ENCODE data around the gene PLD3.

PLD3 gene

DNA sequence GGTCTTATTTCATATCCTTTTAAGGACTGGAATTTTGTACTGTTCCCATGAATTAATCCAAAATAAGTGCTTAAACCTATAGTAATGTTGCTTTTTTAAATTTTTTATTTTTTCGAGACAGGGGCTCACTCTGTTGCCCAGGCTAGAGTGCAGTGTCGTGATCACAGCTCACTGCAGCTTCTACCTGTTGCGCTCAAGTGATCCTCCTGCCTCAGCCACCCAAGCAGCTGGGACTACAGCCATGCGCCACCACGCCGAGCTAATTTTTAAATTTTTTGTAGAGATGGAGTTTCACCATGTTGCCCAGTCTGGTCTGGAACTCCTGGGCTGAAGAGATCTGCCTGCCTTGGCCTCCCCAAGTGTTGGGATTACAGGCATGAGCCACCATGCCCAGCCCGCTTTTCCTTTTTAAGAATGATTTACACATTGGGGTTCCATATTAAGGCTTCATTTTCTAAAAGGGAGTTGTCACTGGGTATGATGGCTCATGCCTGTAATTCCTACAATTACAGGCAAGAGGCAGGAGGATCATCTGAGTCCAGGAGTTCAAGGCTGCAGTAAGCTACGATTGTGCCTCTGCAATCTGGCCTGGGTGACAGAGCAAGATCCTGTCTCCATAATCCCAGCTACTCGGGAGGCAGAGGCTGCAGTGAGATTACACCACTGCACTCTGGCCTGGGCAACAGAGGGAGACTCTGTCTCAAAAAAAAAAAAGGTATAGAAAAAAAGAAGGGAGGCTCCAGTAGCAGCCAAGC, 35.1 kb upstream of the PLD3 start:
- H4K12ac ChIP-seq (ENCODE audit: low read depth, low read length), result no peak overlapping the region
- H3K4me3 ChIP-seq (ENCODE audit: low read depth, low read length), result no peak overlapping the region
- H3K79me2 ChIP-seq (ENCODE audit: control insufficient read depth, insufficient read depth, low read length, poor library complexity), result no peaks in the 10 kb centered on the region
- H3K4ac ChIP-seq (ENCODE audit: low read depth, low read length), result no peak overlapping the region
- H4K8ac ChIP-seq (ENCODE audit: low read depth, low read length), result no peak overlapping the region
- H2AK5ac ChIP-seq (ENCODE audit: low read length), result no peak overlapping the region
- no peak overlapping the region for H4K91ac ChIP-seq (ENCODE audit: low read depth, low read length)
- H3K27me3 ChIP-seq (ENCODE audit: insufficient read depth, low read length), result no peaks in the 10 kb centered on the region
- H2BK120ac ChIP-seq (ENCODE audit: insufficient read depth, low read length, poor library complexity), result no peak overlapping the region
- H2BK5ac ChIP-seq (ENCODE audit: low read depth, low read length, poor library complexity), result no peak overlapping the region
- peaks cover 4 to 8% of the 10 kb centered on the region in 2 experiments for H3K36me3 ChIP-seq (ENCODE audit: control insufficient read depth in 1 of 2, insufficient read depth in 2 of 2, low read length in 2 of 2)
- H3K27ac ChIP-seq (ENCODE audit: low read depth, low read length), result no peak overlapping the region
- no peaks in the 10 kb centered on the region for H3K9me3 ChIP-seq (ENCODE audit: insufficient read depth, low read depth, low read length)
- H3K23ac ChIP-seq (ENCODE audit: low read length), result no peak overlapping the region
- no peak for DNase-seq
- WGBS (ENCODE audit: extremely low coverage, insufficient coverage, insufficient read length), result no CpG with 5 or more reads among the region's 9 CpGs
- H3K4me2 ChIP-seq (ENCODE audit: low read length), result no peak overlapping the region
- H3K79me1 ChIP-seq (ENCODE audit: low read length), result no peaks in the 10 kb centered on the region
- no peak overlapping the region for H3K14ac ChIP-seq (ENCODE audit: low read length)
- no peak overlapping the region for H2BK12ac ChIP-seq (ENCODE audit: low read length)
- H3K4me1 ChIP-seq (ENCODE audit: control insufficient read depth in 1 of 2, insufficient read depth in 2 of 2, low read length in 2 of 2), result no peaks in the 10 kb centered on the region
- H2AFZ ChIP-seq (ENCODE audit: insufficient read depth, low read length, poor library complexity), result no peak overlapping the region
- H3K9ac ChIP-seq (ENCODE audit: low read length), result no peak overlapping the region
- no peak overlapping the region for H3K18ac ChIP-seq (ENCODE audit: low read length)

DNA sequence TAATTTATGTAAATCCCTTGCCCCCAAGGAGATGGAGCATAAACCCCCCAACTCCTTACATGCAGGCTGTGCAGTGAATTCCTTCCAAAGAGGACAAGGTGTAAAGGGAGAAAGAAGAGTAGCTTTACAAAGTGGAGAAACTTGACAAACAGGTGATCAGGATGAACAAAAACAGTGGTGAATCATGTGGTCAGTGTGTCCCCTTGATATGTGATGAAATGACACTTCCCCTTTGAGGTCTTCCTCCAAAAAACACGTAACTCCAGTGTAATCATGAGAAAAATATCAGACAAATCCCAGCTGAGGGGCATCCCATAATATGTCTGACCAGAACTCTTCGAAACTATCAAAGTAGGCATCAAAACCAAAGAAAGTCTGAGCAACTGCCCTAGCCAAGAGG, 33.8 kb upstream of the PLD3 start:
- Histone ChIP-seq H3K18ac (ENCODE audit: low read length) (no peak overlapping the region), H3K9ac (ENCODE audit: low read length) (no peak overlapping the region), H2AK5ac (ENCODE audit: low read length) (no peak overlapping the region), H2BK12ac (ENCODE audit: low read length) (no peak overlapping the region), H3K79me2 (ENCODE audit: control insufficient read depth, insufficient read depth, low read length, poor library complexity) (no peaks in the 10 kb centered on the region), H3K4ac (ENCODE audit: low read depth, low read length) (no peak overlapping the region), H3K79me1 (ENCODE audit: low read length) (no peaks in the 10 kb centered on the region), H3K14ac (ENCODE audit: low read length) (no peak overlapping the region), H3K27me3 (ENCODE audit: insufficient read depth, low read length) (no peaks in the 10 kb centered on the region), H3K27ac (ENCODE audit: low read depth, low read length) (no peak overlapping the region), H3K23ac (ENCODE audit: low read length) (no peak overlapping the region), H2AFZ (ENCODE audit: insufficient read depth, low read length, poor library complexity) (no peak overlapping the region), H4K91ac (ENCODE audit: low read depth, low read length) (no peak overlapping the region), H3K9me3 (ENCODE audit: insufficient read depth, low read depth, low read length) (no peaks in the 10 kb centered on the region), H2BK120ac (ENCODE audit: insufficient read depth, low read length, poor library complexity) (no peak overlapping the region), H3K4me1 (ENCODE audit: control insufficient read depth in 1 of 2, insufficient read depth in 2 of 2, low read length in 2 of 2) (no peaks in the 10 kb centered on the region), H4K8ac (ENCODE audit: low read depth, low read length) (no peak overlapping the region), H4K12ac (ENCODE audit: low read depth, low read length) (no peak overlapping the region), H3K36me3 (ENCODE audit: control insufficient read depth in 1 of 2, insufficient read depth in 2 of 2, low read length in 2 of 2) (peaks cover 9 to 11% of the 10 kb centered on the region in 2 experiments), H3K4me3 (ENCODE audit: low read depth, low read length) (no peak overlapping the region), H3K4me2 (ENCODE audit: low read length) (no peak overlapping the region), H2BK5ac (ENCODE audit: low read depth, low read length, poor library complexity) (no peak overlapping the region)
- DNase-seq, result no peak
- WGBS (ENCODE audit: extremely low coverage, insufficient coverage, insufficient read length), result no CpG with 5 or more reads among the region's 2 CpGs

DNA sequence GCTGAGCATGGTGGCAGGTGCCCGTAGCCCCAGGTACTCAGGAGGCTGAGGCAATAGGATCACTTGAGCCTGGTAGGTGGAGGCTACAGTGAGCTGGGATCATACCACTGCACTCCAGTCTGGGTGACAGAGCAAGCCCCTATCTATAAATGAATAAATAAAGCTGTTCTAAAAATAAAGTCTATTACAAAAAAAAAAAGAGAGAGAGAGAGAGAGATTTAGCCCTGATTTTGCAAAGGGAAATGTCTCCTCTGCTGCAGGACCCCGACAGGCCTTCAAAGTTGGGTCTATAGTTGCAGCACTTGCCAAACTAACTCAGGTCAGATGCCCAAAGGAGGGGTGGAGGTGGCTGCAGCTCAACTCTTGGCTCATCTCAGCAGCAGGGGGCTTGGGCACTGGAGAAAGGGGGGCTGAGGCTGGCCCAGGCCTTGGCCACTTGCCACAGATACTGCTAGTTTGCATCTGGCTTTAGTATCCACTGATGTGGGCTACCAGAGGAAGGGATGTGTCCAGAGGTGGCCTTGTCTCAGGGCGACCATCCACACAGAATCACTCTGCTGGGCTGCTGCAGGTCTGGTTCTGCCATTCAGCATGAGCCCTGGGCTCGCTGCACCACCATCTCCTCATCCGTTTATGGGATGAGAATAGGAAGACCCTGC, 32.6 kb upstream of the PLD3 start:
- H3K36me3 ChIP-seq (ENCODE audit: control insufficient read depth in 1 of 2, insufficient read depth in 2 of 2, low read length in 2 of 2), result peaks cover 21 to 23% of the 10 kb centered on the region in 2 experiments
- no peaks in the 10 kb centered on the region for H3K4me1 ChIP-seq (ENCODE audit: control insufficient read depth in 1 of 2, insufficient read depth in 2 of 2, low read length in 2 of 2)
- H3K18ac ChIP-seq (ENCODE audit: low read length), result no peak overlapping the region
- no peaks in the 10 kb centered on the region for H3K27me3 ChIP-seq (ENCODE audit: insufficient read depth, low read length)
- no peak overlapping the region for H2BK5ac ChIP-seq (ENCODE audit: low read depth, low read length, poor library complexity)
- no peaks in the 10 kb centered on the region for H3K9me3 ChIP-seq (ENCODE audit: insufficient read depth, low read depth, low read length)
- H3K27ac ChIP-seq (ENCODE audit: low read depth, low read length), result no peak overlapping the region
- H2BK120ac ChIP-seq (ENCODE audit: insufficient read depth, low read length, poor library complexity), result no peak overlapping the region
- no peak overlapping the region for H3K14ac ChIP-seq (ENCODE audit: low read length)
- H3K4me2 ChIP-seq (ENCODE audit: low read length), result no peak overlapping the region
- no peaks in the 10 kb centered on the region for H3K79me1 ChIP-seq (ENCODE audit: low read length)
- no peak overlapping the region for H3K4me3 ChIP-seq (ENCODE audit: low read depth, low read length)
- DNase-seq, result no peak
- H4K91ac ChIP-seq (ENCODE audit: low read depth, low read length), result no peak overlapping the region
- no peak overlapping the region for H4K8ac ChIP-seq (ENCODE audit: low read depth, low read length)
- no peak overlapping the region for H2BK12ac ChIP-seq (ENCODE audit: low read length)
- no peak overlapping the region for H2AK5ac ChIP-seq (ENCODE audit: low read length)
- H4K12ac ChIP-seq (ENCODE audit: low read depth, low read length), result no peak overlapping the region
- H3K79me2 ChIP-seq (ENCODE audit: control insufficient read depth, insufficient read depth, low read length, poor library complexity), result no peaks in the 10 kb centered on the region
- no peak overlapping the region for H2AFZ ChIP-seq (ENCODE audit: insufficient read depth, low read length, poor library complexity)
- no peak overlapping the region for H3K4ac ChIP-seq (ENCODE audit: low read depth, low read length)
- WGBS (ENCODE audit: extremely low coverage, insufficient coverage, insufficient read length), result no CpG with 5 or more reads among the region's 5 CpGs
- no peak overlapping the region for H3K23ac ChIP-seq (ENCODE audit: low read length)
- H3K9ac ChIP-seq (ENCODE audit: low read length), result no peak overlapping the region

DNA sequence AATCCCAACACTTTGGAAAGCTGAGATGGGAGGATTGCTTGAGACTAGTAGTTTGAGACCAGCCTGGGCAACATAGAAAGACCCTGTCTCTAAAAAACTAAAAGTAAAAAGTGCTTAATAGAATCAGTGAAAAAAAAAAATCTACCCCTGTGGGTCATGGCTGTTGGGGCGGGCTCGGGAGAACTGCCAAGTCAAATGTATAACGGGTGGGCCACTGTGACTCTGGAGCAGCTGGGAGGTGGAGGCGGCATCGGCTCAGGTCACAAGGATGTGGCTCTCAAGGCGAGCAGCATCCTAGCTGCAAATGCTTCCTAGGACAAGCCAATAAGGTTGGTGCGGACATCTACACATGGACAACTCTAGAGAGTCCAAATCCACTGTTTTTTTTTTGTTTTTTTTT, 31.2 kb upstream of the PLD3 start:
- no peak overlapping the region for H3K4me3 ChIP-seq (ENCODE audit: low read depth, low read length)
- H2BK120ac ChIP-seq (ENCODE audit: insufficient read depth, low read length, poor library complexity), result no peak overlapping the region
- H2BK5ac ChIP-seq (ENCODE audit: low read depth, low read length, poor library complexity), result no peak overlapping the region
- no peak for DNase-seq
- H3K27me3 ChIP-seq (ENCODE audit: insufficient read depth, low read length), result no peaks in the 10 kb centered on the region
- no peak overlapping the region for H3K4ac ChIP-seq (ENCODE audit: low read depth, low read length)
- H3K23ac ChIP-seq (ENCODE audit: low read length), result no peak overlapping the region
- no peak overlapping the region for H3K18ac ChIP-seq (ENCODE audit: low read length)
- H3K79me2 ChIP-seq (ENCODE audit: control insufficient read depth, insufficient read depth, low read length, poor library complexity), result no peaks in the 10 kb centered on the region
- no peaks in the 10 kb centered on the region for H3K9me3 ChIP-seq (ENCODE audit: insufficient read depth, low read depth, low read length)
- H3K4me2 ChIP-seq (ENCODE audit: low read length), result no peak overlapping the region
- H3K4me1 ChIP-seq (ENCODE audit: control insufficient read depth in 1 of 2, insufficient read depth in 2 of 2, low read length in 2 of 2), result peaks cover 0 to 2% of the 10 kb centered on the region in 2 experiments
- H2AFZ ChIP-seq (ENCODE audit: insufficient read depth, low read length, poor library complexity), result no peak overlapping the region
- H4K12ac ChIP-seq (ENCODE audit: low read depth, low read length), result no peak overlapping the region
- no peak overlapping the region for H4K91ac ChIP-seq (ENCODE audit: low read depth, low read length)
- H3K79me1 ChIP-seq (ENCODE audit: low read length), result no peaks in the 10 kb centered on the region
- H2AK5ac ChIP-seq (ENCODE audit: low read length), result no peak overlapping the region
- no peak overlapping the region for H3K27ac ChIP-seq (ENCODE audit: low read depth, low read length)
- no peak overlapping the region for H4K8ac ChIP-seq (ENCODE audit: low read depth, low read length)
- H3K9ac ChIP-seq (ENCODE audit: low read length), result no peak overlapping the region
- WGBS (ENCODE audit: extremely low coverage, insufficient coverage, insufficient read length), result no CpG with 5 or more reads among the region's 7 CpGs
- peaks cover 35 to 37% of the 10 kb centered on the region in 2 experiments for H3K36me3 ChIP-seq (ENCODE audit: control insufficient read depth in 1 of 2, insufficient read depth in 2 of 2, low read length in 2 of 2)
- H2BK12ac ChIP-seq (ENCODE audit: low read length), result no peak overlapping the region
- no peak overlapping the region for H3K14ac ChIP-seq (ENCODE audit: low read length)

All from trophoblast cell (in vitro differentiated cells and primary cell).